ENCODE measurements around the gene MSL2. TPM values are rescaled to one million over a fixed set of nuclear protein-coding genes. Genes with fewer than 3 reads are reported as not detected.
"Not testable (repeated sequence)": the region's sequence is repeated elsewhere in the genome, so short reads cannot be mapped to it uniquely, and the experiment has no call there.

Gene MSL2
- total and polyA plus RNA-seq, 11 donors: 3.8 to 29.0 (median 19.1) TPM

GRCh38 chr3:136232413-136232812, 36.3 kb upstream of the MSL2 start:
- Histone ChIP-seq H3K27ac (no peak overlapping the region), H3K4me1 (no peaks in the 10 kb centered on the region), H3K9me3 (no peaks in the 10 kb centered on the region), H3K27me3 (no peaks in the 10 kb centered on the region), H3K4me3 (no peak overlapping the region), H3K36me3 (no peaks in the 10 kb centered on the region)
- ATAC-seq (no peak), DNase-seq (no peak)
- WGBS, 4 donors: 77 to 83% (median 81%) methylated on average over 2 of the region's 2 CpGs
- TF ChIP-seq POLR2A (IDR thresholded peaks at IDR 0.05): no peak
- TF ChIP-seq, protein P1, sequence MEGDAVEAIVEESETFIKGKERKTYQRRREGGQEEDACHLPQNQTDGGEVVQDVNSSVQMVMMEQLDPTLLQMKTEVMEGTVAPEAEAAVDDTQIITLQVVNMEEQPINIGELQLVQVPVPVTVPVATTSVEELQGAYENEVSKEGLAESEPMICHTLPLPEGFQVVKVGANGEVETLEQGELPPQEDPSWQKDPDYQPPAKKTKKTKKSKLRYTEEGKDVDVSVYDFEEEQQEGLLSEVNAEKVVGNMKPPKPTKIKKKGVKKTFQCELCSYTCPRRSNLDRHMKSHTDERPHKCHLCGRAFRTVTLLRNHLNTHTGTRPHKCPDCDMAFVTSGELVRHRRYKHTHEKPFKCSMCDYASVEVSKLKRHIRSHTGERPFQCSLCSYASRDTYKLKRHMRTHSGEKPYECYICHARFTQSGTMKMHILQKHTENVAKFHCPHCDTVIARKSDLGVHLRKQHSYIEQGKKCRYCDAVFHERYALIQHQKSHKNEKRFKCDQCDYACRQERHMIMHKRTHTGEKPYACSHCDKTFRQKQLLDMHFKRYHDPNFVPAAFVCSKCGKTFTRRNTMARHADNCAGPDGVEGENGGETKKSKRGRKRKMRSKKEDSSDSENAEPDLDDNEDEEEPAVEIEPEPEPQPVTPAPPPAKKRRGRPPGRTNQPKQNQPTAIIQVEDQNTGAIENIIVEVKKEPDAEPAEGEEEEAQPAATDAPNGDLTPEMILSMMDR (IDR thresholded peaks at IDR 0.05): no peak
- intact Hi-C loops (cut with DNase I): no loop called here

DNA sequence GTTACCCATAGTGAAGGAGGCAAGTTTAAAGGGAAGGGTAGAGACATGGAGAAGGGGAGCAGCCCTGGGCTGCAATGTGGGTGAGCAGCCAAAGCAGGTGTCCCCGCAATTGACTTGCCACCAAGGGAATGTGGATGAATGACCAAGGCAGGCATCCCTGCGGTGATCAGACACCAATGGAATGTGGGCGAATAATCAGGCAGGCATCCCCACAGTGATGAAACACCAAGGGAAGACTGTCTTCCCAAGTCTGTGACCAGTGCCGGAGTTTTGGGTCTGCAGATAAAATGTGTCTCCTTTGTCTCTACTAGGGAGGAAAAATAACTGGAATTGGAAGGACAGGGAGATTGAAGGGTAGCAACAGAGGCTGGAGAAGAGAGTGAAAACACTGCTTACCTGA, 26.6 kb upstream of the MSL2 start:
- DNase-seq; H3K4me1 ChIP-seq; intact Hi-C loops (cut with DNase I); H3K27me3 ChIP-seq; H3K9me3 ChIP-seq; H3K36me3 ChIP-seq; ATAC-seq; H3K27ac ChIP-seq; H3K4me3 ChIP-seq: not testable (repeated sequence)
- 88 to 94% (median 91%) methylated on average over 4 of the region's 4 CpGs for WGBS, 4 donors

GRCh38 chr3:136211547-136211946, 15.4 kb upstream of the MSL2 start:
- DNase-seq: no peak
- ATAC-seq: no peak
- H3K36me3 ChIP-seq: no peaks in the 10 kb centered on the region
- peaks cover 0 to 4% (median 0%) of the 10 kb centered on the region in 9 donors for H3K27me3 ChIP-seq
- intact Hi-C loops (cut with DNase I): no loop called here
- no peak overlapping the region for H3K4me3 ChIP-seq
- TF ChIP-seq POLR2A (IDR thresholded peaks at IDR 0.05): no peak
- TF ChIP-seq, protein P1 (IDR thresholded peaks at IDR 0.05): no peak
- H3K27ac ChIP-seq: no peak overlapping the region
- no peaks in the 10 kb centered on the region for H3K9me3 ChIP-seq
- 72 to 86% (median 79%) methylated on average over 2 of the region's 2 CpGs for WGBS, 4 donors
- H3K4me1 ChIP-seq: no peaks in the 10 kb centered on the region

DNA sequence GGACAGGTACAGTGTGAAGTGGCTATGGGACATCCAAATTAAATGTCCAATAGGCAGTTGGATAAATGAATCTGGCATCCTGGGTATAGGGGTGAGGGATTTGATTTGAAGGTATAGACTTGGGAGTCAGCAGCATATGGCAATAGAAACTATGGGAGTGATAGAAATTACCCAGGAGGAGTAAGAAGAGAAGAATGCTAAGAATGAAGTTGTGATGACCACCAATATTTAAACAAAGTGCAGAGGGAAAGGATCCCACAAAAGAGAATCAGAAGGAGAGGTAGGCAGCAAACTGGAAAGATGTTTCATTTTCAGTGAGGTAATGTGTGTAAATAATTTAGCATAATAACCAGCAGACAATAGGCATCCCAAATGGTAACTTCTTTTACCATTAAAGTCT, 13.8 kb upstream of the MSL2 start:
- ATAC-seq (no peak), DNase-seq (no peak)
- TF ChIP-seq, protein P1 (IDR thresholded peaks at IDR 0.05): no peak
- H3K4me1 ChIP-seq: no peaks in the 10 kb centered on the region
- peaks cover 0 to 4% (median 0%) of the 10 kb centered on the region in 9 donors for H3K27me3 ChIP-seq
- H3K27ac ChIP-seq: no peak overlapping the region
- no peak overlapping the region for H3K4me3 ChIP-seq
- H3K9me3 ChIP-seq: no peaks in the 10 kb centered on the region
- no peaks in the 10 kb centered on the region for H3K36me3 ChIP-seq
- intact Hi-C loops (cut with DNase I): no loop called here

GRCh38 chr3:136207489-136208115, 11.5 kb upstream of the MSL2 start:
- DNase-seq (no peak), ATAC-seq (no peak)
- no peaks in the 10 kb centered on the region for H3K4me1 ChIP-seq
- H3K4me3 ChIP-seq: no peak overlapping the region
- intact Hi-C loops (cut with DNase I): no loop called here
- 76 to 81% (median 76%) methylated on average over 4 of the region's 4 CpGs for WGBS, 4 donors
- no peaks in the 10 kb centered on the region for H3K9me3 ChIP-seq
- H3K27me3 ChIP-seq: peaks cover 0 to 4% (median 0%) of the 10 kb centered on the region in 9 donors
- TF ChIP-seq, protein P1 (IDR thresholded peaks at IDR 0.05): no peak
- no peak for TF ChIP-seq POLR2A (IDR thresholded peaks at IDR 0.05)
- H3K36me3 ChIP-seq: no peaks in the 10 kb centered on the region
- no peak overlapping the region for H3K27ac ChIP-seq

GRCh38 chr3:136199219-136199618, 3.1 kb upstream of the MSL2 start:
- not testable (repeated sequence) for ATAC-seq, H3K27me3 ChIP-seq, H3K9me3 ChIP-seq, H3K27ac ChIP-seq, H3K4me3 ChIP-seq, H3K36me3 ChIP-seq, DNase-seq
- H3K4me1 ChIP-seq: peaks cover 3 to 17% (median 12%) of the 10 kb centered on the region in 12 donors
- WGBS, 4 donors: 94 to 98% (median 96%) methylated on average over 5 of the region's 5 CpGs
- intact Hi-C loops (cut with DNase I): loop anchor here (2.0 to 10.0 kb wide), 9 partner anchors 48 to 556 kb away; partner anchors contain the start of genes STAG1 (in 4 of the 10), PCCB (in 1 of the 10) and PPP2R3A (in 1 of the 10)

DNA sequence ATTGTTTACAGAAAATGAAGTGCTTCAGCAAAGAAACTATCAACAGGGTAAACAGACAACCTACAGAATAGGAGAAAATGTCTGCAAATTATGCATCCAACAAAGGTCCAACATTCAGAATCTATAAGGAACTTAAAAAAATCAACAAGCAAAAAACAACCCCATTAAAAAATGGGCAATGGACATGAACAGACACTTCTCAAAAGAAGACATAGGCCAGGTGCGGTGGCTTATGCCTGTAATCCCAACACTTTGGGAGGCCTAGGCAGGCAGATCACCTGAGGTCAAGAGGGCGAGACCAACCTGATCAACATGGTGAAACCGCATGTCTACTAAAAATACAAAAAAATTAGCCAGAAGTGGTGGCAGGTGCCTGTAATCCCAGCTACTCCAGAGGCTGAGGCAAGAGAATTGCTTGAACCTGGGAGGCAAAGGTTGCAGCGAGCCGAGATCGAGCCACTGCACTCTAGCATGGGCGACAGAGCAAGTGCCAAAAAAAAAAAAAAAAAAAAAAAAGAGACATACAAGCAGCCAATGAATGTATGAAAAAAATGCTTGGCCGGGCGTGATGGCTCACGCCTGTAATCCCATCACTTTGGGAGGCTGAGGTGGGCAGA, 2.4 kb upstream of the MSL2 start:
- not testable (repeated sequence) for DNase-seq, H3K9me3 ChIP-seq, ATAC-seq, H3K4me3 ChIP-seq, H3K36me3 ChIP-seq, H3K27me3 ChIP-seq
- WGBS, 4 donors: 95 to 99% (median 98%) methylated on average over 10 of the region's 10 CpGs
- intact Hi-C loops (cut with DNase I): loop anchor here (2.0 to 10.0 kb wide), 9 partner anchors 49 to 556 kb away; partner anchors contain the start of genes STAG1 (in 4 of the 10), PCCB (in 1 of the 10) and PPP2R3A (in 1 of the 10)
- Histone ChIP-seq H3K4me1 (peaks cover 3 to 19% (median 12%) of the 10 kb centered on the region in 12 donors), H3K27ac (peak overlapping the region in 6 of 12 donors; percentile 100)
